ENCODE measurements around the gene GRIA1.

Gene GRIA1

GRCh38 chr5:153674356-153674755, 183.9 kb downstream of the GRIA1 start:
- TF ChIP-seq CTCF (IDR thresholded peaks at IDR 0.05; ENCODE audit: extremely low read depth, insufficient read depth, missing control alignments) = no peak
- in situ Hi-C loops (cut with MboI; ENCODE audit: low pct_unique_long_range_greater_than_20kb, low sequenced_read_pairs, unreplicated experiment) = no loop called here

GRCh38 chr5:153676406-153676805, 185.9 kb downstream of the GRIA1 start:
- no peak for DNase-seq (ENCODE audit: low spot score)
- TF ChIP-seq CTCF (IDR thresholded peaks at IDR 0.05; ENCODE audit: extremely low read depth, insufficient read depth, missing control alignments) = no peak
- in situ Hi-C loops (cut with MboI; ENCODE audit: low pct_unique_long_range_greater_than_20kb, low sequenced_read_pairs, unreplicated experiment) = no loop called here

More at GRCh38 chr5:153674356-153674755, 183.9 kb downstream of the GRIA1 start:
- DNase-seq (ENCODE audit: low spot score) = no peak

GRCh38 chr5:153676821-153677220, 186.4 kb downstream of the GRIA1 start:
- TF ChIP-seq CTCF (IDR thresholded peaks at IDR 0.05; ENCODE audit: extremely low read depth, insufficient read depth, missing control alignments) = no peak
- DNase-seq (ENCODE audit: low spot score) = no peak
- in situ Hi-C loops (cut with MboI; ENCODE audit: low pct_unique_long_range_greater_than_20kb, low sequenced_read_pairs, unreplicated experiment) = no loop called here

- in situ Hi-C loops (cut with MboI; ENCODE audit: low pct_unique_long_range_greater_than_20kb, low sequenced_read_pairs, unreplicated experiment) = no loop called here
- no peak for TF ChIP-seq CTCF (IDR thresholded peaks at IDR 0.05; ENCODE audit: extremely low read depth, insufficient read depth, missing control alignments)
- no peak for DNase-seq (ENCODE audit: low spot score)
These were observed 188.3 kb downstream of the GRIA1 start for GRCh38 chr5:153678617-153679329.

GRCh38 chr5:153690236-153690635, 199.8 kb downstream of the GRIA1 start:
- TF ChIP-seq CTCF (IDR thresholded peaks at IDR 0.05; ENCODE audit: extremely low read depth, insufficient read depth, missing control alignments) = no peak
- no peak for DNase-seq (ENCODE audit: low spot score)
- in situ Hi-C loops (cut with MboI; ENCODE audit: low pct_unique_long_range_greater_than_20kb, low sequenced_read_pairs, unreplicated experiment) = no loop called here

- no peak for TF ChIP-seq CTCF (IDR thresholded peaks at IDR 0.05; ENCODE audit: extremely low read depth, insufficient read depth, missing control alignments)
- in situ Hi-C loops (cut with MboI; ENCODE audit: low pct_unique_long_range_greater_than_20kb, low sequenced_read_pairs, unreplicated experiment) = no loop called here
- no peak for DNase-seq (ENCODE audit: low spot score)
These were observed 205.8 kb downstream of the GRIA1 start for GRCh38 chr5:153696256-153696655.
